Brain microvascular endothelial cell (primary cell): Measurements from ENCODE around the gene ANO1.

Experiments
- DNase-seq: peaks from one replicate; pipeline ENCODE4 v3.0.0-alpha.2; 2020
- H3K27ac ChIP-seq: fragments of 250-450 bp; sonication (Bioruptor Pico); 2 replicates; pipeline ENCODE4 v1.5.1; 2020; ENCODE audit warnings: mild to moderate bottlenecking, moderate library complexity
- H3K27me3 ChIP-seq: fragments of 250-450 bp; sonication (Bioruptor Pico); replicated peaks from 2 replicates; pipeline ENCODE4 v1.5.1; 2020; ENCODE audit warnings: mild to moderate bottlenecking
- H3K36me3 ChIP-seq: fragments of 250-450 bp; sonication (Bioruptor Pico); replicated peaks from 2 replicates; pipeline ENCODE4 v1.5.1; 2020; ENCODE audit warnings: mild to moderate bottlenecking
- H3K4me3 ChIP-seq: 2 replicates; pipeline ENCODE4 v1.5.1; 2011; ENCODE audit warnings: low read depth, mild to moderate bottlenecking, control low read depth, low read length, moderate library complexity
- in situ Hi-C: cut with HindIII; loops from 2 replicates; pipeline ENCODE4 v1.10.0; 2017; ENCODE audit warnings: low sequenced_read_pairs, low pct_ligation_motif_present
- TF ChIP-seq, protein P1 (sequence below): IDR thresholded peaks from 2 replicates; pipeline ENCODE4 v1.5.1; 2011; ENCODE audit warnings: low read depth, mild to moderate bottlenecking, moderate library complexity, low read length, control low read depth, inconsistent platforms; ENCODE audit errors: missing control alignments

Gene ANO1

DNA sequence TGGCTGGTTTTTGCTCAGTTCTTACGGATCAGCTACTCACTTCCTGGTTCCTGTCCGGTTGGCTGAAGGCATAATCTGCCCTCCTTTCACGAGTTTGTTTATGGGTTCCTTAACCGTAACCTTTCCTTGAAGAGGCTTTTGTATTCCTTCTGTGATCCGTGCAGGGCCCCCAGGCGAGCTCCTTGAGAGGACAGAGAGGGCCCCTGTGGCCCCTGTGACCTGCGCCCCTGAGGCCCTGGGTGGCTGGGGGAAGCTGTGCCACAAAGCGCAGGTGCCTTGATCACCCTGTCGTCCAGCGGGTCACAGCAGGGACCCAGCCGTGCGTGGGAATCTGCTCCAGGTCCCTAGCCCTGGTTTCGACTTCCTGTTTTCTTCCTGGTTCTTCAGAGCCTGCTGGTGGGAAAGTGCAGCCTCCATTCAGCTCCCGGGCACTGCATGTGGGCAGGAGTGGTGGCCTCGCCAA, 97.2 kb downstream of the ANO1 start:
- Histone ChIP-seq H3K27me3 (no peaks in the 10 kb centered on the region), H3K36me3 (no peaks in the 10 kb centered on the region), H3K4me3 (no peak overlapping the region), H3K27ac (no peak overlapping the region)
- DNase-seq = no peak
- TF ChIP-seq, protein P1, sequence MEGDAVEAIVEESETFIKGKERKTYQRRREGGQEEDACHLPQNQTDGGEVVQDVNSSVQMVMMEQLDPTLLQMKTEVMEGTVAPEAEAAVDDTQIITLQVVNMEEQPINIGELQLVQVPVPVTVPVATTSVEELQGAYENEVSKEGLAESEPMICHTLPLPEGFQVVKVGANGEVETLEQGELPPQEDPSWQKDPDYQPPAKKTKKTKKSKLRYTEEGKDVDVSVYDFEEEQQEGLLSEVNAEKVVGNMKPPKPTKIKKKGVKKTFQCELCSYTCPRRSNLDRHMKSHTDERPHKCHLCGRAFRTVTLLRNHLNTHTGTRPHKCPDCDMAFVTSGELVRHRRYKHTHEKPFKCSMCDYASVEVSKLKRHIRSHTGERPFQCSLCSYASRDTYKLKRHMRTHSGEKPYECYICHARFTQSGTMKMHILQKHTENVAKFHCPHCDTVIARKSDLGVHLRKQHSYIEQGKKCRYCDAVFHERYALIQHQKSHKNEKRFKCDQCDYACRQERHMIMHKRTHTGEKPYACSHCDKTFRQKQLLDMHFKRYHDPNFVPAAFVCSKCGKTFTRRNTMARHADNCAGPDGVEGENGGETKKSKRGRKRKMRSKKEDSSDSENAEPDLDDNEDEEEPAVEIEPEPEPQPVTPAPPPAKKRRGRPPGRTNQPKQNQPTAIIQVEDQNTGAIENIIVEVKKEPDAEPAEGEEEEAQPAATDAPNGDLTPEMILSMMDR = no peak
- in situ Hi-C loops = loop anchor here (25.0 kb wide), 2 partner anchors 138 to 263 kb away; no protein-coding TSS in a partner anchor

DNA sequence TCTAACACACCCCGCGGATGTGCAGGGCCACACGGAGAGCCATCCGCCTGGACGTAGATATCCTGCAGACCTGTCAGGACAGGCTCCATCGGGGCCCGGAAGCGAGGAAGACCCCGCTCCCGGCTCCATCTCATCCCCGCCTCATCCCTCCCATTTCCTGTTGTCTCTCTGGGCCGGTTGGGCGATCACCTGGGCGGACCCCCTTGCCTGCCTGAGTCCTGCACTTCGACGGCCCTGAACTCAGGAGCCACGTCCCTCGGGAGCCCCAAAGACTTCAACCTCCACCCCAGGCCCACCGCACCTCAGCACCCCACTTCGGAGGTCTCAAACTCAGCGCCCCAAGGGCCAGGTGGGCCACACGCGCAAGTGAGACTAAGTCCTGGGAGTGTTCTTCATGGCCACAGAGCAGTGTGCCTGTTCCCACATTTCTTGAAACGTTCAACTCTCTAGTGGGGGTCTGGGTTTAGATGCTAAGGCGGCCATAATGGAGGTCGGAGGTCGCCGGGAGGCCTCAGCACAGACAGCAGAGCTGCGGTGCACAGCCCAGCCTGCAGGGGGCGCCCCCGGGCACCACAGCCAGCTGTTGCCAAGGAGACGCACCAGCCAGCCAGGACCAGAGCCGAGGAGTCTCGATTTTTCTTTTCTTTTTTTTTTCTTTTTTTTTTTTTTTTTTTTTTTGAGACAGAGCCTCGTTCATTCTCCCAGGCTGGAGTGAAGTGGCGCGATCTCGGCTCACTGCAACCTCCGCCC, 99.0 kb downstream of the ANO1 start:
- Histone ChIP-seq H3K27ac (no peak overlapping the region), H3K36me3 (no peaks in the 10 kb centered on the region), H3K4me3 (no peak overlapping the region), H3K27me3 (no peaks in the 10 kb centered on the region)
- in situ Hi-C loops = loop anchor here (25.0 kb wide), 2 partner anchors 140 to 265 kb away; no protein-coding TSS in a partner anchor
- no peak for DNase-seq
- TF ChIP-seq, protein P1 = peak; percentile 70

DNA sequence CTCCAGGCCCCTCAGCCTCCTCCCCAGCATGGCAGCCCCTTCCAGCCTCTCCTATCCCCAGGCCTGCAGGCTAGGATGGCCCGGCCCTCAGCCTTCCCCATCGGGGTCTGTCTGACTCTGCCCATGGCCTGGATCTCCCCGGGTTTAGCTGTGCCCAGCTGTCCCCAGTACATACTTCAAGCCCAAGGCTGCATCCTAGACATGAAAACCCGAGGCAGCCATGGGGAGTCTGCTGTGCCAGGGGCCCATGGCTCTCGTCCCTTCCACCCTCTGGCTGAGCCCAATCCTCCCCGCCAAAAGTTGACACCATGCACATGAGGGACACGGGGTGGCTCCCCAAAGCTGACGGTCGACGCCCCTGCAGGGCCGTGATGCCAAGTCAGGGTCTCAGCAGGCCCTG, 102.8 kb downstream of the ANO1 start:
- no peak for DNase-seq
- no peak overlapping the region for H3K27ac ChIP-seq
- in situ Hi-C loops = loop anchor here (25.0 kb wide), 2 partner anchors 144 to 269 kb away; no protein-coding TSS in a partner anchor
- TF ChIP-seq, protein P1 = no peak
- H3K4me3 ChIP-seq = no peak overlapping the region
- H3K27me3 ChIP-seq = no peaks in the 10 kb centered on the region
- H3K36me3 ChIP-seq = no peaks in the 10 kb centered on the region

DNA sequence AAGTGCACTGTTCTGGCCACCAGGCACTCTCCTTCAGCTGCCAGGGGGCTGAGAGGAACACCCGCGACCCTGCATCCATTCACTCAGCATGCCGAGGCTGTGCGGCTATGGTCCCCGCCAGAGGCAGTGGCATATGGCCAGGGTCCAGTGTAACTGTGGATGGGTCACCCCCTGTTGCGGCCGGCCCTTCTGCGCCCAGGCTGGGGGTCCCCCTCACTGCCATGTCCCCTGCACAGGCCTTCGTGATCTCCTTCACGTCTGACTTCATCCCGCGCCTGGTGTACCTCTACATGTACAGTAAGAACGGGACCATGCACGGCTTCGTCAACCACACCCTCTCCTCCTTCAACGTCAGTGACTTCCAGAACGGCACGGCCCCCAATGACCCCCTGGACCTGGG, 104.1 kb downstream of the ANO1 start:
- H3K4me3 ChIP-seq = no peak overlapping the region
- TF ChIP-seq, protein P1 = no peak
- H3K27me3 ChIP-seq = no peaks in the 10 kb centered on the region
- in situ Hi-C loops = loop anchor here (25.0 kb wide), 2 partner anchors 145 to 270 kb away; no protein-coding TSS in a partner anchor
- H3K27ac ChIP-seq = no peak overlapping the region
- H3K36me3 ChIP-seq = no peaks in the 10 kb centered on the region
- DNase-seq = no peak

DNA sequence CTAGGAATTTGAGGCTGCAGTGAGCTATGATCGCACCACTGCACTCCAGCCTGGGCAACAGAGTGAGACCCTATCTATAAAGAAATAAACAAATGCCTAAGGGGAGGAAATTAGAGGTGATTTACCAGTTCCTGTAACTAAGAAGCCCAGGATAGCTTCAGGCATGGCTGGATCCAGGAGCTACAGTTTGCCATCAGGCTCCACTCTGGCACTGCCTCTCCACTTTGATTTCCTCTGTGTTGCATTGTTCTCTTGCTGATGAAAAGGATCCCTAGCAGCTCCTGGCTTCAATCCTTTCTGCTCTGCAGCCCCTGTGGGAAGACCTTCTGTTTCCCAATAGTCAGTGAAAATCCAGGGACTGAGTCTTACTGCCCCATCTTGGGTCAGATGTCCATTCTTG, 104.9 kb downstream of the ANO1 start:
- H3K36me3 ChIP-seq = no peaks in the 10 kb centered on the region
- no peaks in the 10 kb centered on the region for H3K27me3 ChIP-seq
- in situ Hi-C loops = loop anchor here (25.0 kb wide), 2 partner anchors 146 to 271 kb away; no protein-coding TSS in a partner anchor
- no peak overlapping the region for H3K4me3 ChIP-seq
- no peak overlapping the region for H3K27ac ChIP-seq
- DNase-seq = no peak
- TF ChIP-seq, protein P1 = no peak
